ENCODE data around the gene CD2AP. TPM values are rescaled to one million over a fixed set of nuclear protein-coding genes. Genes with fewer than 3 reads are reported as not detected.

Gene CD2AP
- total and polyA plus RNA-seq, 4 donors = 5.7 to 22.4 (median 11.5) TPM

DNA sequence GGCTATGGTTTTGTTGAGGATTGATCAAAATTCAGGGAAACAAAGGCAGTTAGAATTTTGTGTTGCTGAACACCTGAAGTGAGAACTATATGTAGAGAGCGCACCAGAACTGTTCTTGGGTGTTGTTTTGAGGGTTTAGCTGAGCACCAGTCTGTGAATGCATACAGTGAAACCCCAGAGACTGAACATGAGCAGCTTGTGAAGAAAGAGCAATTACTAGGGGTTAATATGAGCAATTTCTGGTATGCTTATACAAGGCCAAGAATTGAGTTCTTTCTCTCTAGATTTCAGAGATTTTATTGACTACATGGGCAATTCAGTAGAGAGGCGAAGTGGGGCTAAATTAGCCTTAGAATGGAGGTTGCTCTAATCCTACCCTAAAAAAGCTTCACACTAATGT lies 93.9 kb downstream of the CD2AP start:
- WGBS = 97% methylated on average over 2 of the region's 2 CpGs
- H3K36me3 ChIP-seq (ENCODE audit: control insufficient read depth in 4 of 4, insufficient read depth in 3 of 4, low read depth in 1 of 4, low read length in 3 of 4) = peaks cover 0 to 1% (median 0%) of the 10 kb centered on the region in 4 donors
- H3K4me1 ChIP-seq (ENCODE audit: control insufficient read depth in 4 of 4, insufficient read depth in 4 of 4, low read length in 3 of 4) = peaks cover 0 to 6% (median 1%) of the 10 kb centered on the region in 4 donors
- H3K4me3 ChIP-seq (ENCODE audit: low read depth in 1 of 3, low read length in 3 of 3) = no peak overlapping the region
- H3K27me3 ChIP-seq (ENCODE audit: control insufficient read depth in 4 of 4, insufficient read depth in 4 of 4, low read length in 3 of 4) = no peaks in the 10 kb centered on the region
- no peak overlapping the region for H3K27ac ChIP-seq (ENCODE audit: low read depth in 1 of 2, low read length in 2 of 2)
- no peak overlapping the region for H3K9ac ChIP-seq (ENCODE audit: low read depth in 1 of 2, low read length in 2 of 2)
- TF ChIP-seq YY1 (IDR thresholded peaks at IDR 0.05) = no peak
- no peak for DNase-seq (ENCODE audit: low spot score)
- H3K9me3 ChIP-seq (ENCODE audit: control insufficient read depth in 4 of 4, low read length in 3 of 4) = no peaks in the 10 kb centered on the region

GRCh38 chr6:47573109-47573508 lies 95.5 kb downstream of the CD2AP start:
- H3K4me3 ChIP-seq (ENCODE audit: low read depth in 1 of 3, low read length in 3 of 3) = no peak overlapping the region
- peaks cover 0 to 6% (median 1%) of the 10 kb centered on the region in 4 donors for H3K4me1 ChIP-seq (ENCODE audit: control insufficient read depth in 4 of 4, insufficient read depth in 4 of 4, low read length in 3 of 4)
- H3K9me3 ChIP-seq (ENCODE audit: control insufficient read depth in 4 of 4, low read length in 3 of 4) = no peaks in the 10 kb centered on the region
- peaks cover 0 to 2% (median under 1%) of the 10 kb centered on the region in 4 donors for H3K36me3 ChIP-seq (ENCODE audit: control insufficient read depth in 4 of 4, insufficient read depth in 3 of 4, low read depth in 1 of 4, low read length in 3 of 4)
- WGBS = 61% methylated on average over 2 of the region's 2 CpGs
- no peak for TF ChIP-seq HNF4G (IDR thresholded peaks at IDR 0.05)
- peak in 1 of 2 donors; percentile 3 for TF ChIP-seq RXRA (IDR thresholded peaks at IDR 0.05)
- DNase-seq (ENCODE audit: low spot score) = no peak
- no peak overlapping the region for H3K27ac ChIP-seq (ENCODE audit: low read depth in 1 of 2, low read length in 2 of 2)
- no peak overlapping the region for H3K9ac ChIP-seq (ENCODE audit: low read depth in 1 of 2, low read length in 2 of 2)
- H3K27me3 ChIP-seq (ENCODE audit: control insufficient read depth in 4 of 4, insufficient read depth in 4 of 4, low read length in 3 of 4) = no peaks in the 10 kb centered on the region

DNA sequence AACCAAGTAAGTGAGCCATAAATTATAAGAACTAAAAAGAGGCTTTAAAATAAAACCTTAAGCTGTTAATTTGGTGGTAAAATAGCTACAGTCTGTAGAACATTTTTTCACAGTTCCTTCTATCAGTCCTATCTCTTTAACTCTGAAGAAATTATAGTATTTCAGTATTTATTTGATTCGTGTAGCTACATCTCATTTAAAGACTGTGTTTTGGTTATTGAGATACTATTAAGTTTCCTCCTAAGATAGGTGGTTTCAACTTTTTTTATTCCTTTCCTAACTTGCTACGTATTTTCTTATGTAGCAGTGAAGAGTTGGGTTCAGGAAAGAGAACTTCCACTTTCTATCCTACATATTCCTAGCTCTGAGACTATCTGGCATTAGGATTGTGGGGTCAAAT lies 97.2 kb downstream of the CD2AP start:
- WGBS = 94% methylated on average over 2 of the region's 2 CpGs

GRCh38 chr6:47579040-47579439 lies 101.5 kb downstream of the CD2AP start:
- peaks cover 4 to 23% (median 11%) of the 10 kb centered on the region in 4 donors for H3K36me3 ChIP-seq (ENCODE audit: control insufficient read depth in 4 of 4, insufficient read depth in 3 of 4, low read depth in 1 of 4, low read length in 3 of 4)
- DNase-seq (ENCODE audit: low spot score) = no peak
- 98% methylated on average over 4 of the region's 4 CpGs for WGBS
- H3K27ac ChIP-seq (ENCODE audit: low read depth in 1 of 2, low read length in 2 of 2) = no peak overlapping the region
- H3K4me3 ChIP-seq (ENCODE audit: low read depth in 1 of 3, low read length in 3 of 3) = no peak overlapping the region
- H3K4me1 ChIP-seq (ENCODE audit: control insufficient read depth in 4 of 4, insufficient read depth in 4 of 4, low read length in 3 of 4) = no peaks in the 10 kb centered on the region
- no peaks in the 10 kb centered on the region for H3K27me3 ChIP-seq (ENCODE audit: control insufficient read depth in 4 of 4, insufficient read depth in 4 of 4, low read length in 3 of 4)
- no peak overlapping the region for H3K9ac ChIP-seq (ENCODE audit: low read depth in 1 of 2, low read length in 2 of 2)
- H3K9me3 ChIP-seq (ENCODE audit: control insufficient read depth in 4 of 4, low read length in 3 of 4) = no peaks in the 10 kb centered on the region
- no peak for TF ChIP-seq RXRA (IDR thresholded peaks at IDR 0.05)
- TF ChIP-seq FOXA2 (IDR thresholded peaks at IDR 0.05) = no peak
- no peak for TF ChIP-seq HNF4G (IDR thresholded peaks at IDR 0.05)
- no peak for TF ChIP-seq CTCF (IDR thresholded peaks at IDR 0.05; ENCODE audit: low read depth, low read length, missing input control)

More for the DNA sequence above, 97.2 kb downstream of the CD2AP start:
- Histone ChIP-seq H3K9me3 (ENCODE audit: control insufficient read depth in 4 of 4, low read length in 3 of 4) (no peaks in the 10 kb centered on the region), H3K27ac (ENCODE audit: low read depth in 1 of 2, low read length in 2 of 2) (no peak overlapping the region), H3K9ac (ENCODE audit: low read depth in 1 of 2, low read length in 2 of 2) (no peak overlapping the region), H3K4me1 (ENCODE audit: control insufficient read depth in 4 of 4, insufficient read depth in 4 of 4, low read length in 3 of 4) (peaks cover 0 to 6% (median 1%) of the 10 kb centered on the region in 4 donors), H3K27me3 (ENCODE audit: control insufficient read depth in 4 of 4, insufficient read depth in 4 of 4, low read length in 3 of 4) (no peaks in the 10 kb centered on the region), H3K4me3 (ENCODE audit: low read depth in 1 of 3, low read length in 3 of 3) (no peak overlapping the region), H3K36me3 (ENCODE audit: control insufficient read depth in 4 of 4, insufficient read depth in 3 of 4, low read depth in 1 of 4, low read length in 3 of 4) (peaks cover 3 to 9% (median 5%) of the 10 kb centered on the region in 4 donors)
- DNase-seq (ENCODE audit: low spot score) = no peak
- TF ChIP-seq TAF1 (conservative IDR thresholded peaks at IDR 0.05) (no peak), FOXA1 (IDR thresholded peaks at IDR 0.05) (no peak), FOXA2 (IDR thresholded peaks at IDR 0.05) (no peak), EGR1 (IDR thresholded peaks at IDR 0.05; ENCODE audit: low read depth in 2 of 2) (no peak), RAD21 (IDR thresholded peaks at IDR 0.05) (no peak), NR2F2 (IDR thresholded peaks at IDR 0.05) (no peak), HNF4G (IDR thresholded peaks at IDR 0.05) (no peak), HNF4A (conservative IDR thresholded peaks at IDR 0.05) (no peak), CTCF (IDR thresholded peaks at IDR 0.05; ENCODE audit: low read depth, low read length, missing input control) (no peak), JUND (IDR thresholded peaks at IDR 0.05) (no peak)

All from liver (tissue), 9 donors.